HG02970 (cell line): ENCODE data around the gene NSF.
A peak's percentile ranks its signal among the peaks of the same experiment; 100 is the strongest.
"Not testable (repeated sequence)": the region's sequence is repeated elsewhere in the genome, so short reads cannot be mapped to it uniquely, and the experiment has no call there.

Experiments
- ATAC-seq: cut with Tn5 transposase; IDR thresholded peaks from one replicate; pipeline ENCODE4 v1.9.1; 2021; ENCODE audit warnings: mild to moderate bottlenecking, moderate library complexity, moderate number of reproducible peaks; ENCODE audit not compliant: unreplicated experiment, low FRiP score

Gene NSF

DNA sequence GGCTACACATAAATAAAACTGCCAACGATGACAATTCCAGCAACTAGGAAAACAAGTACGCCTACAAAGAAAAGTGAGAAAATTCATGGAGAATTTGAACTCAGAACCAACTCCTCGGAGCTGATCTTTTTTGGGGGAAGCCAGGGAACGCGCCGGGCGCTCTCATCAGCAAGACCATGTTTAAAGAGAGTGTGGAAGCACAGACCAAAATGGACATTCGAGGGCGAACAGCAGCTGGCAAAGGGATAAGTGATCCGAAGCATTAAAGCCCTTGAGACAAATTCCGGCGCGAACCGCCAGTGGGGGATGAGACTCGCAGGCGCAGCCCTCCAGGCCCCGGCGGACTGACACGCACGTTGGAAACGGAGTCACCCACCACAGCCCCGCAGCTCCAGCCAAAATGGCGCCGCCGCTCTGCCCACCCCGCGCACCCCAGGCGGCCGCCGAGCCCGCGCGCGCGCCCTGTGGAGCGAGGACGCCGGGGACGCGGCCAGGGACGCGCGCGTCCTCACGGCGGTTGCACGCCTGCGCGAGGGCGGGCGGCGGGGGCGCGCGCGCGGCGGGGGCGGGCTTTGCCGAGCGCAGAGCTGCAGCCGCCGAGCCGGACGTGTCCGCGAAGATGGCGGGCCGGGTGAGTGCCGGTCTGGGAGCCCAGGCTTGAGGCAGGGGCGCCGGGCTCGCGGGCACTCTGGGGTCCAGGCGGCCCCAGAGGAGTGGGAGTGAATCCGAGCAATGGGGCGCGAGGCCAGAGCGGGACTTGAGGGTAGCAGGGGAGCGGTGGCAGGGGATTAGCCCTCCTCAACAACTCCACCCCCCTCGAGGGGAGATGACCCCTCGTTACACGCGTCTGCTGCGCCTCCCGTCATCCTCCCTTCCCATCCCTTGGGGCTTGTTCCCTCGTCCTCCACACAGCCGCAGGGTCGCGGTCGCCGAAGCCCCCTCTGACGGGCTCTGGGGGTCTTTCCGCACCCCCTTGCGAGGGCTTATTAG is at the start of gene NSF:
NSF (plus strand) TSS at position 513 of the 990 bp plus-strand sequence; CDS start at position 620, 107 bp downstream.
- ATAC-seq = peak; percentile 88

DNA sequence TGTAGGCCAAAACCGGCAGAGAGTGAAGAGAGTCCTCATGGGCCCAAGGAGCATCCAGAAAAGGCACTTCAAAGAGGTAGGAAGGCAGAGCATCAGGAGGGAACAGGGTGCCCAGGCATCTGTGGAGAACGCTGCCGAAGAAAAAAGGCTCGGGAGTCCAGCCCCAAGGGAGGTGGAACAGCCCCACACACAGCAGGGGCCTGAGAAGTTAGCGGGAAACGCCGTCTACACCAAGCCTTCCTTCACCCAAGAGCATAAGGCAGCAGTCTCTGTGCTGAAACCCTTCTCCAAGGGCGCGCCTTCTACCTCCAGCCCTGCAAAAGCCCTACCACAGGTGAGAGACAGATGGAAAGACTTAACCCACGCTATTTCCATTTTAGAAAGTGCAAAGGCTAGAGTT is 41.9 kb upstream of the NSF start:
- ATAC-seq = not testable (repeated sequence)

DNA sequence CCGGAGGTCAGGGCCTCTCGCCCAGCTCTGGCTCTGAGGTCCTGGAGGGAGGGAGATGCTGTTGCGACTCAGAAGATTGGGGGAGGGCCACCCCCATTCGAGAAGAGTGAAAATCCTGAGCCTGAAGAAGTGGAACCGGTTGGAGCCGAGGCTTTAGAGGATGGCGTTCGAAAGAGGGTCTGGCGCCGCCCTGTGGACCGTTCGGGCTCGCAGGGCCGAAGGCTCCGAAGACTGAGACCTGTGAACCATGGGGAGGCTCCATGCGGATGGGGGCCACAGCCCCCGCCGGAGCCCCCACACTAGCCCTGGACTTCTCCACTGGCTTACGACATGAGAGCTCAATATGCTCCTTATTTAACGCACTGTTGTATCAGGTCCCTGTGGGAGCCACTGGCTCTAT is 31.3 kb upstream of the NSF start:
- not testable (repeated sequence) for ATAC-seq

DNA sequence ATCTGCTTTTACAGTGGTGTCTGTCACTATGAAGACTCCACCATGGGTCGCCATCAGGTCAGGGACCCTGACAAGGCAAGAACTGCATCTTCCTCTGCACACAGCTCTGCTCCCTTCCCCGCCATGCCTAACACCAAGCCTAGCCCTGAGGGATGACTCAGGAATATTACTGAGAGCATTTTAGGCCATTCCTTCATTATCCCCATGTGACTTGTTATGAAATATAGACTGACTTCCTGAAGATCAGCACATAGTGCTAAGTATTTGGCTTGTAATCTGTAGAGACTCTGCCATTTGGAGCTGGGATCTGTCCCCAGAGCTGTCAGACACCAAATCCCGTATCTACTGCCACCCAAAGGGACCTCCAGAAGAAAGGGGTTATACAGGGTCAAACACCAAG is 30.4 kb upstream of the NSF start:
- ATAC-seq = not testable (repeated sequence)

DNA sequence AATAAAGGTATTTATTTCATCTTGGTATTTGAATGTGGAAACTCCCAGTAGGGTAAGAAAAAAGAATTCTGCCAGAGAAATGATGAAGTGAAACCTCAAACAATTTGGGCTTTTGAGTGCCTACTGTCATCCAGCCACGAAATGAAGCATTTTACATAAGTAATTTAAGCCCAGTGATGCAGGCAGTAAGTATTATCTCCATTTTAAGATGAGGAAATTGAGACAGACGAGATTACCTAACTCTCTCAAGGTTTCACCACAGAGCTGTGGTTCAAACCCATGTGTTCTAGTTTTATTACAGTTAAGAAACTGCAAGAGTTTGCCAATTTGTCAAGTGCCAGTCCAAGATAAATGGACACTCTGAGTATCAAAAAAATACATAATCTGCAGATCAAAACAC is 24.2 kb upstream of the NSF start:
- not testable (repeated sequence) for ATAC-seq

DNA sequence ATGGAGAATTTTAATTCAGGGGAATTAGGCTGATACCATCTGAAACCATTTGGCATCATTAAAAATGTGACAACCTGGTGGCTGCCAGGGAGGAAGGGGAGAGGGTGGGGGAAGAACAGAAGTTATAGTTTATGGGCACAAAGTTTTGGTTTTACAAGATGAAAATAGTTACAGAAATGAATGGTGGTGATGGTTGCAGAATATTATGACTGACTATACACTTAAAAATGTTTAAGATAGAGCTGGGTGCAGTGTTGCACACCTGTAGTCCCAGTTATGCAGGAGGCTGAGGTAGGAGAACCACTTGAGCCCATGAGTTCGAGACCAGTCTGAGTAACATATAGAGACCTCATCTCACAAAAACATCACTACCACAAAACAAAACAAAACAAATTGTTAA is 23.5 kb upstream of the NSF start:
- not testable (repeated sequence) for ATAC-seq

DNA sequence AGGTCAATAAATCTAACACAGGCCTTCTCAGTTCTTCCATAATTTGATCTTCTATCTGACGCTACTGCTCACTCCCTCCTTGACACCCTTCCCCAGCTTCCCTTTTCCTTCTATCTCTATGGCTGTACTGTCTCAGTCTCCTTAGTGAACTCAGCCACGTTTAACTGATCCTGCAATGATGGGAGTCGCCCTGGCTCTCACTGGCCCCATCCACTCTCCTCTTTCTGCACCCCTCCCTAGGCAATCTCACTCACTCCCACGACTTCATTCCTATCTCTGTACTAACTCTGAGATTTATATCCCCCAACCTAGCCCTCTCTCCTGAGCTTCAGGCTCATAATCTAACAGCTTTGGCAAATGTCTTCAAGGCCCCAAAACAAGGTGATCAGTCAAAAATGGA is 18.7 kb upstream of the NSF start:
- ATAC-seq = not testable (repeated sequence)

DNA sequence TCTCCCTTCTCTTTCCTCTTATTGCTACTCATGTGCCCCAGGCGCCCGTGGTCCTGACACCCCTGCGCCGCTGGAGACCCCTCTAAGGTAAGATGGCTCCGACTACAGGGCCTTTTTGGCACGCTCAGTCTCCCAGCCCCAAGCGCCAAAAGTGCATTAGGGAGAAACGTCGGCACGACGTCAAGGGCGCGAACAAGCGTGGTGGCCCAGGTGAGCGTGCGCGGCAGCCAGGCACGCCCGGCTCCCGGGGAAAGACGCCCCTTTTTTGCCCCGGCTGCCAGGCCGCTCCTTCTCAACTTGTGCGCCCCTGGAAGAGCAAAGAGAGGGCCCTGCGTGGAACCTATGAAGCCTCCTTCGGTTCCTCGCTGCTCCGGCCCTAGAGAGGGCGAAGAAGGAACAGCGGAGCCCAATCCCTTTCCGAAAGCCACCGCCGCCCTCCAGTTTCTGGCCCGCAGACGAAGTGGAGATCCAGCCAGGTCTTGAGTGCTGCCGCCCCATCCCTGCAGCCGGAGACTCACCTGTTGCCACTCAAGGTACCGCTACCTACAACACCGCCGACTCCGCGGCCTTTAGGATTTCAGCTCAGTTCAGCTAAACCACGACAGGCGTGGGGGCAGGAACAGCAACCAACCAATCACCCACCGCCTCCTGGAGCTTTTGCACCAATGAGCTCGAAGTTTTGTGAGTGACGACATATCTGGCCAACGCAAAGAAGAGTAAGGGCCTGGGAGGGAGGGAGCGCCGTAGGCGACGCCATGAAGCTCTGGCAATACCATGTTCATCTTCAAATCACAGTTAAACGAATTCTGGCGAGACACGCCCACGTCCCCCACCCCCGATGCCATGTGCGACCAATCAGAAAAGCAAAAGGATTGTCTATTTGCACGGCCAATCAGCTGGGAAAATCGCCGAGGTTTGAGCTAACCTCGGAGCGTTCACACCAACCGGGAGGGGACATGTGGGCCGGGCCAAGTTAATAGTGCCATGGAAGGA is 11.1 kb upstream of the NSF start, which contains the start of gene ARL17A:
ARL17A (minus strand) TSS at position 609 of the 993 bp plus-strand sequence. CDS start 3,369 bp downstream, outside the sequence.
- ATAC-seq = peak; percentile 97

DNA sequence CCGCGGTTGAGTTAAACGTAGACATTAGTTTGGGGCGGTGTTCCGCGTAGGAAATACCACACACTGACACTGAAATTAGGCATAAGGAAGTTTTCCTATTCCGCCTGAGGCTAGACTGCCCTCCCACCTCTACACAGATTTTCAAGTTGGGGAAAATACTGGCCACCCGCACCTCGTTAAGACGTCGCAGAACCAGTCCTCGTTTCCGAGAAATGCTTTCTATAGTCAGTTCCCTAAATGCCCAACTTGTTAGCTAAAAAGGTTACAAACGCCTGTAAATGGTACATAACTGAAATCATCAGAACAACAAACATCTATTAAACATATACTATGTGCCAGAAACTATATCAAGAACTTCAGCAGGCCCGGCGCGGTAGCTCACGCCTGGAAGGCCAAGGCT is 10.4 kb upstream of the NSF start:
- not testable (repeated sequence) for ATAC-seq

DNA sequence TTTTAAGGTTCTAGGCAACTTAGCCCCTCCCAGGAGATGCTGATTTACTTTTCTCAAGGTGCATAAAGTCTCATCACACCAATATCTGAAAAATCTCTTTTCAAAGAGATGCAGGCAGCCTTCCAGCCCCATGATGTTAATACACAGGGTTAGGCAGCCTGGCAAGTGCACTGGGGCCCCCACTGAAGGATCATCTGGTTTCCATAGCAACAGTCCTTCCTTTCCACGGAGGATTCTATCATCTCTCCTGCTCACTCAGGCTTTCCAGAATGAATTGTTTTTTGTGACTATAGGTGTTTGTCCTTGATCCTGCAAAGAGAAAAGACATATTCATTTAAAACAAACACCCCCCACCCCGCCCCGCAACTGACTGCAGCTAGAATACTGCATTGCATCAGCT is 5.0 kb upstream of the NSF start:
- not testable (repeated sequence) for ATAC-seq

DNA sequence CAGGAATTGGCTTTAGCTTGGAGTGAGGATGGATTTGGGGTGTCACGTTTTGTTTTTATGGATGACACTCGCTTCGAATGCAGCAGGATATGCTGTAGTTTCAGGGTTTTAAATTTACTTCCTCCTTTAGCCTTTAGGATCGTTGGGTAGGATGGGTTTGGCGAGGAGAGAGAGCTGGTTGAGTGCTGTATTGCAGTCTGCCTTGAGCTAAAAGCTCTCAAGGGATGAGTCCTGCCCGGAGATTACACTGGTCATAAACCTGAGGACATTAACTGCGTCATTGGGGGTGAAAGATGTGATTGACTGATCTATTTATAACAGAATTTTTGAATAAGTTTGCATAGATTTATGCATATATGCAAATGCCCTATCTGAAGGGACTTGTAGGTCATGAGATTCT is 863 bp downstream of the NSF start:
- ATAC-seq = not testable (repeated sequence)

DNA sequence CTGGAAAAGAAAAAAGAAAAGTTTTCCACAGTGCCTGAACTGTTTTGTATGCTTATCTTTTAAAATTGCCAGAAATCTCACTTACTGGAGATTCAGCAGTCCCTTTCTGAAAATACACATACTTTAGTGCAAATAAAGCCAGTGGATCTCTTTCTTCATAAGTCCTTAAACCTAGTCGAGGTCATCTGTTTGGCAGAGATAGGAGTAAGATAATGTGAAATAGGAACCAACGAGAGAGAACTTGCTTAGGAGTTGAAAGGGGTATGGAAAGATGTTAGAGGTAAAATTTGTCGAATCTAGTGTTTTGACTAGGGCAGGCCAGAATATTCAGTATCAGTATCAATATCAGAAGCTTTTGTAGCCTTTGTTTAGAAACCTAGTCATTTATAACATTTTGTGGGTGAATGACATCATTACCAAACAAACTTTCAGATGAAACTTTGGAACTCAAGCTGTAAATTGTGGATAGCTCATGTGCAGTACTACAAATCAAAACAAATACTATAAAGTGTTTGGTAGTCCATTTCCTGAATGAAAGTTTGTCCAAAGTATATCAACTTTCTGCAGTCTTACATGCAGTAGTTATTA is 8.0 kb downstream of the NSF start:
- ATAC-seq = not testable (repeated sequence)

DNA sequence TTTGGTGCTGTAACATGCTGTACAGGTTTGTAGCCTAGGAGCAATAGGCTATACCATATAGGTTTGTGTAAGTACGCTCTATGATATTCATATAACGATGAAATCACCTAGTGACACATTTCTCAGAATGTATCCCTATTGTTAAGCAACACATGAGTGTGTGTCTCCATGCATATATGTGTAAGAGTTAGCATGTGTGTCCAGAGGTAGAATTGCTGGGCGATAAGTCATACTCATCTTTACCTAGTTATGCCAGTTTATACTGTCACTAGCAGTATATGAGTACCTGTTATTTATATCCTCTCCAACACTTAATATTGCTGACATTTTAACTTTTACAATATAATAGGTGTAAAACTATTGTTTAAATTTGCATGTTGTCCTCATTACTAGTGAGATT is 10.3 kb downstream of the NSF start:
- not testable (repeated sequence) for ATAC-seq

DNA sequence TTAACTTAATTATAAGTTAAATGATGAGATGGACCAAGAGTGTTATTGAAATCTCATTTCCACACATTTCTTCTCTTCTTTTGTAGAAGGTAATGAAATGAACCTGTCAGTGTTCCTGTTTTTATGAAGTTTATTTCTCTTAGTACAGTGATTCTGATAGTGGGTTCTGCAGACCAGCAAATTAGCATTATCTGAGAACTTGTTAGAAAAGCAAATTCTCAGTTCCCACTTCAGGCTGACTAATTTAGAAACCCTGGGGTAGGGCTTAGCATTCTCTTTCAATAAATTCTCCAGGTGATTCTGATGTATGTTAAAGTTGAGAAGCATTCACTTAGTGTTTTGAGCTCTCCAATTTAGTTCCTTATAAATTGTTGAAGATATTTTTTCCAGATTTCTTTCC is 12.7 kb downstream of the NSF start:
- peak; percentile 73 for ATAC-seq

DNA sequence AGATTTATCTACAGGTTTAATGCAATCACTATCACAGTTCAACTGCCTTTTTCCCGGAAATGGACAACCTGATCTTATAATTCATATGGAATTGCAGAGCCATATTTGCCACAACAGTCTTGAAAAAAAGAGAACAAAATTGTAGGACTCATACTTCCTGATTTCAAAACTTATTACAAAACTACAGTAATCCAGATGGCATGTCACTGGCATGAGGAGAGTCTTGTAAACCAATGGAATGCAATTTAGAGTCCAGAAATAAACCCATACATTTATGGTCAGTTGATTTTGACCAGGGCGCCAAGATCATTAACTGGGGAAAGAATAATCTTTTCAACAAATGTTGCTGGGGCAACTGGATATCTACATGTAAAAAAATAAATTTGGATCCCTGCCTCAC is 20.8 kb downstream of the NSF start:
- not testable (repeated sequence) for ATAC-seq

DNA sequence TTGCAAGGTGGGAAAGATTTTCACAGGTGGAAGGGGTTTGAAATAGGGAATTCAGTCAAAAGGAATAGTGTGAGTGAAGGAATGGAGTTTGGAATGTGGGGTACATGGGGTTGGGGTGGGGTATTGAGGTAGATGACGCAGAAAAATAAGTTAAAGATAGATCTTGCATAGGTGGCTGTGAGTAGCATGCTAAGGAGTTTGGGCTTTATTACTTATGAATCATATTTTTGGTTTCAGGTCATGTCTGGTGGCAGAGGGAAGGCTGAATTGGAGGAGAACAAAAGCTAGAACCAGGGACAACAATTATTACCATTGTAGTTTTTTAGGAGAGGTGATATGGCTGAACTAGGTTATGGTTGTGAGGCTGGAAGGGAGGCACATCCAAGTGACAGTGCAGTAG is 23.4 kb downstream of the NSF start:
- not testable (repeated sequence) for ATAC-seq

DNA sequence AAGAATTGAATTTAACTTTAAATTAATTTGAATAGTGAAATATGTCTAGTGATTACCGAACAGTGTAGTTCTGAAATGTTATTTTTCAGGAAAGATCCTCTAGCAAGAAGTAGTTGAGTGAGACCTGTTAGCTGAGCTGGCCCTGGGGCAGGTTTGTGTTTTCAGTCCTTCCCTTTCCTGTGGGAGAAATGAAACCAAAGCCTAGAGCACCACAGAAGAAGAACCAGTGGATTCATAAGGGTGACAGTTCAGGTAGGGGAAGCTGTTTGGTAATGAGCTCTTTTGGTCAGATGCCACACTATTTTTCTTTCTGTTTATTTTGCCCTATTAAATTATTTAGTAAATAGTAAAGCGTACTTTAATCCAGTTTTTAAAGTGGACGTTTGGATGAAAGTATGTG is 26.7 kb downstream of the NSF start:
- not testable (repeated sequence) for ATAC-seq

DNA sequence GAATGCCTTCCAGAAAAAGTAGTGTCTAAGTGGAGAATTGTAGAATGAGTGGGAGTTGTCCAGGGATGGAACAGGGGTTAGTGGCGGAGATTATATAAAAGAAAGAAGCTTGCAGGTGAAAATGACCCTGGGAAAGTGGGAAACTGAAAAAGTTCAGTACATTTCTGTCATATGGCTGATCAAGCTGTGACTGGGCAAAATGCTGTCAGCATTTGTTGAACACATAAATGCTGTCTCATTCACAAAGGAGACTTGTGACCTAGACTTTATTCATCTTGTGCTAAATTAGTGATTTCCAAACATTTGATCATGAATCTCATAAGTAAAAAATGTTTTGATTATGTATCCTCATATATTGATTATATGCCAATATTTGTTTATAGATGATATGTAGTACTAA is 28.5 kb downstream of the NSF start:
- not testable (repeated sequence) for ATAC-seq

DNA sequence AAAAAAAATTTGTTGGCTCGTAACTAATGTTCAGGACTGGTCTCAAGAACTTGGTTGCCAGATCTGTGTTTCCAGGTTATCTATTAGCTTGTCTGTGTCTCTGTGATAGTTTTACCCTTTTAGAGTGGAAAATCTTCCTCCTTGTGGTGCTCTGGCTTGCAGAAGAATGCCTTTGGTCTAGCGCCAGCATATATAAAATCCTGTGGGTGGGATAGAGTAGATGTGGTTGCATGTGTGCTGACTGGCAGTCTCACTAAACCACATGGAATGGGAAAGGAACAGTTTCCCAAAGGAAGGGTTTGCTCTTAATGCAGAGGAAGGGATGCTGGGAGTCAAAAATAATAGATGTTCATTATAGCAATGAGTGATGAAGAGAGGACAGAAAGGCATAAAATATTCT is 33.3 kb downstream of the NSF start:
- not testable (repeated sequence) for ATAC-seq

DNA sequence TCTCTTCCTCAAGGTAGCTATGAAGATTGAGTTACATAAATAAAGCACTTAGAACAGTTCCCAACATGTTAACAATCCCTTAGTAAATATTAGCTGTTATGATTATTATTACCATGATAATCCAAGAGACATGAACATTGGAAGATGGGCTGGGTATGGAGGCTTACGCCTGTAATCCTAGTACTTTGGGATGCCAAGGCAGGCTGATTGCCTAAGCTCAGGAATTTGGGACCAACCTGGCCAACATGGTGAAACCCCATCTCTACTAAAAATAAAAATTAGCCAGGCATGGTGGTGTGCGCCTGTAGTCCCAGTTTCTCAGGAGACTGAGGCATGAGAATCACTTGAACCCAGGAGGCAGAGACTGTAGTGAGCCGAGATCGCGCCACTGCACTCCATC is 34.3 kb downstream of the NSF start:
- ATAC-seq = not testable (repeated sequence)
